Fibroblast of gingiva (primary cell): ENCODE measurements around the gene C1QB.

Experiments used
- DNase-seq: peaks from one replicate; pipeline ENCODE4 v3.0.0-alpha.2; 2011; ENCODE audit warnings: low read depth

The C1QB gene

GRCh38 chr1:22652881-22653316 is at the start of gene C1QB:
C1QB (plus strand) TSS chr1:22653236; CDS start chr1:22659463, 6,227 bp downstream.
- DNase-seq, result no peak

- no peak for DNase-seq
These were observed 46.9 kb upstream of the C1QB start for GRCh38 chr1:22606161-22606560.

GRCh38 chr1:22607154-22607553 is 45.9 kb upstream of the C1QB start:
- DNase-seq, result no peak

- no peak for DNase-seq
These were observed 44.7 kb upstream of the C1QB start for GRCh38 chr1:22608361-22608760.

- DNase-seq, result no peak
These were observed 43.7 kb upstream of the C1QB start for GRCh38 chr1:22609291-22609690.

GRCh38 chr1:22611530-22611947 is 41.5 kb upstream of the C1QB start:
- peak; percentile 24 for DNase-seq

- no peak for DNase-seq
These were observed 40.1 kb upstream of the C1QB start for GRCh38 chr1:22612671-22613571.

- no peak for DNase-seq
These were observed 39.5 kb upstream of the C1QB start for GRCh38 chr1:22613572-22613918.

GRCh38 chr1:22613951-22614350 is 39.1 kb upstream of the C1QB start:
- DNase-seq, result no peak

- DNase-seq, result no peak
These were observed 37.1 kb upstream of the C1QB start for GRCh38 chr1:22615886-22616285.

GRCh38 chr1:22616571-22616970 is 36.5 kb upstream of the C1QB start:
- no peak for DNase-seq

GRCh38 chr1:22618056-22618455 is 35.0 kb upstream of the C1QB start:
- no peak for DNase-seq

- DNase-seq, result no peak
These were observed 33.8 kb upstream of the C1QB start for GRCh38 chr1:22619252-22619651.

- DNase-seq, result no peak
These were observed 33.2 kb upstream of the C1QB start for GRCh38 chr1:22619798-22620197.

GRCh38 chr1:22621761-22622160 is 31.3 kb upstream of the C1QB start:
- no peak for DNase-seq

GRCh38 chr1:22625262-22625925 is 27.6 kb upstream of the C1QB start:
- DNase-seq, result no peak

- no peak for DNase-seq
These were observed 26.5 kb upstream of the C1QB start for GRCh38 chr1:22626237-22627157.

GRCh38 chr1:22627331-22627730 is 25.7 kb upstream of the C1QB start:
- no peak for DNase-seq

GRCh38 chr1:22628698-22629444 is 24.2 kb upstream of the C1QB start:
- no peak for DNase-seq

GRCh38 chr1:22629886-22630285 is 23.1 kb upstream of the C1QB start:
- DNase-seq, result no peak

GRCh38 chr1:22633697-22634463 is 19.2 kb upstream of the C1QB start:
- no peak for DNase-seq
